CD8-positive, alpha-beta memory T cell (primary cell): ENCODE results near the gene NTM. TPM values are rescaled to one million over a fixed set of nuclear protein-coding genes. Genes with fewer than 3 reads are reported as not detected.

Experiments used
- CTCF ChIA-PET: fragments of 350-600 bp; sonication (Branson Sonifier 250); formaldehyde crosslinking; loops from one replicate; lab custom pipeline; 2021; ENCODE audit warnings: antibody characterized with exemption; lab: Charles Lee
- POLR2A ChIA-PET: fragments of 350-600 bp; sonication (Branson Sonifier 250); formaldehyde crosslinking; loops from one replicate; lab custom pipeline; 2021; ENCODE audit warnings: antibody characterized with exemption; lab: Charles Lee
- DNase-seq, 5 donors: peaks; one replicate each; pipeline versions ENCODE4 v3.0.0 to v3.0.0-alpha.2; 2020 to 2022; ENCODE audit warnings: mixed read lengths in 1 of 5
- H3K27ac ChIP-seq: one replicate; pipeline ENCODE4 v1.7.0; 2013; ENCODE audit warnings: low read depth, mild to moderate bottlenecking, low read length, moderate library complexity
- H3K27me3 ChIP-seq: 2 replicates; pipeline ENCODE4 v1.7.0; 2013; ENCODE audit warnings: low read length, mild to moderate bottlenecking; ENCODE audit not compliant: insufficient read depth, poor library complexity, severe bottlenecking
- H3K36me3 ChIP-seq: 2 replicates; pipeline ENCODE4 v1.7.0; 2013; ENCODE audit warnings: mild to moderate bottlenecking, low read length, moderate library complexity; ENCODE audit not compliant: insufficient read depth
- H3K4me1 ChIP-seq: 2 replicates; pipeline ENCODE4 v1.7.0; 2013; ENCODE audit warnings: mild to moderate bottlenecking, low read length, moderate library complexity; ENCODE audit not compliant: insufficient read depth
- H3K4me3 ChIP-seq: 2 replicates; pipeline ENCODE4 v1.7.0; 2013; ENCODE audit warnings: mild to moderate bottlenecking, low read length
- H3K9me3 ChIP-seq: 2 replicates; pipeline ENCODE4 v1.7.0; 2013; ENCODE audit warnings: mild to moderate bottlenecking, low read length
- H3K27ac Mint-ChIP-seq, 8 donors: one replicate each; pipeline ENCODE4 v1.8.0; 2020 to 2021; ENCODE audit warnings: mixed read lengths in 8 of 8, mild to moderate bottlenecking in 6 of 8, inconsistent platforms in 3 of 8, moderate library complexity in 3 of 8
- H3K27me3 Mint-ChIP-seq, 2 donors: one replicate each; pipeline ENCODE4 v1.8.0; 2020 to 2021; ENCODE audit warnings: mixed read lengths in 2 of 2, mild to moderate bottlenecking in 1 of 2, moderate library complexity in 1 of 2
- H3K36me3 Mint-ChIP-seq, 3 donors: one replicate each; pipeline ENCODE4 v1.8.0; 2020 to 2021; ENCODE audit warnings: mixed read lengths in 3 of 3, inconsistent platforms in 1 of 3, mild to moderate bottlenecking in 1 of 3
- H3K4me1 Mint-ChIP-seq, 3 donors: one replicate each; pipeline ENCODE4 v1.8.0; 2020 to 2021; ENCODE audit warnings: mixed read lengths in 3 of 3, inconsistent platforms in 1 of 3, mild to moderate bottlenecking in 1 of 3
- H3K4me3 Mint-ChIP-seq, 7 donors: one replicate each; pipeline ENCODE4 v1.8.0; 2020 to 2021; ENCODE audit warnings: mixed read lengths in 7 of 7, mild to moderate bottlenecking in 6 of 7, moderate library complexity in 4 of 7, inconsistent platforms in 2 of 7
- H3K9me3 Mint-ChIP-seq, 5 donors: one replicate each; pipeline ENCODE4 v1.8.0; 2020 to 2022; ENCODE audit warnings: mixed read lengths in 5 of 5, mild to moderate bottlenecking in 3 of 5, moderate library complexity in 2 of 5, inconsistent platforms in 1 of 5
- polyA plus RNA-seq: library from polyadenylated mRNA; unstranded; fragments of 300-500 nt; fragmentation: Illumina TruSeq; gene quantifications from one replicate; pipeline ENCODE4 v1.2.3, GENCODE V29; 2021
- total RNA-seq, 2 experiments: library from RNA; stranded (reverse); gene quantifications; one replicate each; pipeline ENCODE4 v1.2.3, GENCODE V29; 2021

Gene NTM
- total and polyA plus RNA-seq, 3 experiments from 2014 or later: not detected

DNA sequence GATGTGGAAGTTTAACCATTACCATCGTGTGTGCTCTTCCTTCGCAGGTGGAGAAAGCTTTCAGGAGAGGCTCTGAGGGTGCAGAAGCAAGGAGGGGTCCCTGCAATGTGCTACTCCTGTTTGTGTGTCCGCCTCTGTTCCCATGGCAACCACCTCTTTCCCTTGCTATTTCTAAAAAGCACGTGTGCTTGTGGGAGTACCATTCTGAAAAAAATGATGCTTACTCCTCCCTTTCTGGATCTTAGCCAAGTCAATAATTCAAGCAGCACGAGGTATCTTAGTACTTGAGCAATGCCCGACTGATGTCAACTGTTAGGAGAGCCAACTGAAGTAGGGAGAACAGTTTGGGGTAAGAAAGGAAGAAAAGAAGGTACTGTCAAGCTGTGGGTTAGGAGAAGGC, 628.7 kb downstream of the NTM start:
- peaks cover 7 to 10% (median 8%) of the 10 kb centered on the region in 5 donors for H3K9me3 Mint-ChIP-seq
- H3K27ac Mint-ChIP-seq: no peak overlapping the region
- DNase-seq: no peak
- Histone ChIP-seq H3K27ac (no peak overlapping the region), H3K27me3 (no peaks in the 10 kb centered on the region), H3K36me3 (no peaks in the 10 kb centered on the region), H3K4me3 (no peak overlapping the region), H3K9me3 (no peaks in the 10 kb centered on the region), H3K4me1 (no peaks in the 10 kb centered on the region)
- H3K36me3 Mint-ChIP-seq: no peaks in the 10 kb centered on the region
- no peaks in the 10 kb centered on the region for H3K27me3 Mint-ChIP-seq
- no peaks in the 10 kb centered on the region for H3K4me1 Mint-ChIP-seq
- no peak overlapping the region for H3K4me3 Mint-ChIP-seq
- ChIA-PET POLR2A (no interaction called here), CTCF (no interaction called here)

DNA sequence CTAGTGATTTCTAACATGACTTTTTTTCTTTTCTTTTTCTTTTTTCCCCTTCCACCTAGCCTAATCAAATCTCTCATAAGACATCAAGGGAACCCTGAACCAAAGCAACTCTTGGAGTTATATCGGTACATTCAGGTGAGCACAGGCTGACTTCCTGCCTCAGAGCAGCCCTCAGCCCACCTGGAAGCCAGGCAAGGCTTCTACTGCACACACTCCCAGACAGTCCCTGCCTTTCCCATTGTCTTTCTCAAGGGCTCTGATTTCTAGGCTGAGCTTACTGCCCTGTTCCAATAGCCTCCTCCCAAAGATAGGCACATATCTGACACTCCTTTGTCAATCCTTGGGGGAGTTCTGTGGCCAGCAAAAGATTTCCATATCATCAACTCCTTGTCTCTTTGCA, 629.5 kb downstream of the NTM start:
- Mint-ChIP-seq H3K36me3 (no peaks in the 10 kb centered on the region), H3K4me3 (no peak overlapping the region), H3K27me3 (no peaks in the 10 kb centered on the region), H3K27ac (no peak overlapping the region), H3K9me3 (peaks cover 7 to 10% (median 8%) of the 10 kb centered on the region in 5 donors), H3K4me1 (no peaks in the 10 kb centered on the region)
- no peaks in the 10 kb centered on the region for H3K36me3 ChIP-seq
- DNase-seq: no peak
- CTCF ChIA-PET: no interaction called here
- H3K27me3 ChIP-seq: no peaks in the 10 kb centered on the region
- H3K4me1 ChIP-seq: no peaks in the 10 kb centered on the region
- no peaks in the 10 kb centered on the region for H3K9me3 ChIP-seq
- no peak overlapping the region for H3K27ac ChIP-seq
- H3K4me3 ChIP-seq: no peak overlapping the region
- POLR2A ChIA-PET: no interaction called here

DNA sequence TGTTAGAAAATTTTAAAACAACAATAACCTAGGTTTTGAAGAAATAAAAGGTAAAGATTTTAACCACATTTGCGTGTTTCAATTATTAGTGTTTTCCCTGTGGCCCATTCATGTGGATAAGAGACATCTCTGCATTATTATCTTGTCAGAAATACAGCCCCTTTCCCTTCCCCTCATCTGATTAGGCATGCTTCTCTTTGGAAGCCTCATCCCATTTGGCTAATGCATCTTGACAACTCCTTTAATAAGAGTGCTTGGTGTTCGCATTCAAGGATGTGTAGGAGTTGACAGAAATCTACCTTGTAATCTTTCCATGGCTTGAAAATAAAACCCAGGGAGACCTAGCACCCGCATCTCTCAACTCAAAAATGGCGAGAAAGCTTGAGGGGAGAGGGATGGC, 635.5 kb downstream of the NTM start:
- DNase-seq: no peak
- Mint-ChIP-seq H3K27ac (no peak overlapping the region), H3K27me3 (no peaks in the 10 kb centered on the region)

DNA sequence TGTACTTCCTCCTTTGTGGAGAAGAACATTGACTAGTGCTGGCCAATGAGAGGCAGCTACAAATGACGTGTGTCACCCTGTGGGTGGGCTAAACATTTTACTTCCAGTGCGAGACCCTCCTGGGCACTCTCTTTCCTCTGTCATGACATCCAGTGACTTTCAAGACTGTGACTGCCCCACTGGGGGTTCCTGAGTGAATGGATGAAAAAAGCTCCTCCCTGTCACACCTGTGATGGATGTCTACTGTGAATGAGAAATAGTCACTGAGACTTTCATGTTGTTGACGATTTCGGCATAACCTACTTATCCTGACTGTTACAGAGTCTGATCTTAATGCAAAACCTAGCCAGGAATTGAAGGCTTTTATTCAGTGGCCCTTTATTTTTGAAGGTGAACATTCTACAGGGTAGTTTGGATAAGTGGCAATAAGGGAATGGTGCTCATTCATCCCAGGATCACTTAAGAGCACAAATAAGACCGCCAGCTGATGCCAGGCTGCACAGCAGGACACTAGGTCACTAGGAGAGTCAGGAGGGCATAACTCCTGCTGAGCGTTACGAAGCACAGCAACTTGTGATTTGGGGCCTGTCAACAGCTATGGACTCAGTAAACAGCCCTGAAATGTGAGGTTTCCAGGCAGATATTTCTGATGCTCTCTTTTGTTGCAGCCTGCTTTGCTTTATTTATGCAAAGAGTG, 636.6 kb downstream of the NTM start:
- Mint-ChIP-seq H3K4me1 (no peaks in the 10 kb centered on the region), H3K27ac (no peak overlapping the region), H3K4me3 (no peak overlapping the region), H3K36me3 (no peaks in the 10 kb centered on the region), H3K27me3 (no peaks in the 10 kb centered on the region), H3K9me3 (peaks cover 0 to 11% (median 2%) of the 10 kb centered on the region in 5 donors)
- Histone ChIP-seq H3K4me3 (no peak overlapping the region), H3K27me3 (no peaks in the 10 kb centered on the region), H3K9me3 (no peaks in the 10 kb centered on the region), H3K4me1 (no peaks in the 10 kb centered on the region), H3K36me3 (no peaks in the 10 kb centered on the region), H3K27ac (no peak overlapping the region)
- CTCF ChIA-PET: no interaction called here
- DNase-seq: no peak
- POLR2A ChIA-PET: no interaction called here

More for the DNA sequence above, 635.5 kb downstream of the NTM start:
- CTCF ChIA-PET: no interaction called here
- Mint-ChIP-seq H3K9me3 (peaks cover 0 to 11% (median 2%) of the 10 kb centered on the region in 5 donors), H3K4me1 (no peaks in the 10 kb centered on the region), H3K36me3 (no peaks in the 10 kb centered on the region), H3K4me3 (no peak overlapping the region)
- no peaks in the 10 kb centered on the region for H3K4me1 ChIP-seq
- no peak overlapping the region for H3K27ac ChIP-seq
- no peaks in the 10 kb centered on the region for H3K27me3 ChIP-seq
- no peaks in the 10 kb centered on the region for H3K36me3 ChIP-seq
- H3K4me3 ChIP-seq: no peak overlapping the region
- POLR2A ChIA-PET: no interaction called here
- no peaks in the 10 kb centered on the region for H3K9me3 ChIP-seq

DNA sequence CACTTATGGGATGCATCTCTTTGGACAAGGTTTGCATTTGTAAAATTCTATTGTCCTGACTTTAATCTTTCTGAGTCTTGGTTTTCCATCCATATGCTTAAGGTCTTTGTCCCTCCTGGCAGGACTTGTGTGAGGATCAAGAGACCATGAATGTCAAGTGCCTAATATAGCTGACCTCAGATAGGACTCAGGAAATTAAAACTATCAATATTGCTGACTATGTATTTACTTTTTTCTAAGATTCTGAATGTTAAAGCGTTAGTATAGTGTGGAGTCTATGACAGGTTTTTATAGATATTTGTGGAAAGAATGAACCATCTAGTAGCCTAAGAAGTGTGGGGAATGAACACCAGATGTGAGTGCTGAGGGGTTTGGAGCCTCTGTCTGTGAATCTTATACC, 637.8 kb downstream of the NTM start:
- Mint-ChIP-seq H3K9me3 (peaks cover 0 to 11% (median 4%) of the 10 kb centered on the region in 5 donors), H3K36me3 (no peaks in the 10 kb centered on the region), H3K4me3 (no peak overlapping the region), H3K27me3 (no peaks in the 10 kb centered on the region), H3K27ac (no peak overlapping the region), H3K4me1 (no peaks in the 10 kb centered on the region)
- Histone ChIP-seq H3K4me3 (no peak overlapping the region), H3K36me3 (no peaks in the 10 kb centered on the region), H3K9me3 (no peaks in the 10 kb centered on the region), H3K27me3 (no peaks in the 10 kb centered on the region), H3K27ac (no peak overlapping the region), H3K4me1 (no peaks in the 10 kb centered on the region)
- no peak for DNase-seq
- ChIA-PET CTCF (no interaction called here), POLR2A (no interaction called here)

DNA sequence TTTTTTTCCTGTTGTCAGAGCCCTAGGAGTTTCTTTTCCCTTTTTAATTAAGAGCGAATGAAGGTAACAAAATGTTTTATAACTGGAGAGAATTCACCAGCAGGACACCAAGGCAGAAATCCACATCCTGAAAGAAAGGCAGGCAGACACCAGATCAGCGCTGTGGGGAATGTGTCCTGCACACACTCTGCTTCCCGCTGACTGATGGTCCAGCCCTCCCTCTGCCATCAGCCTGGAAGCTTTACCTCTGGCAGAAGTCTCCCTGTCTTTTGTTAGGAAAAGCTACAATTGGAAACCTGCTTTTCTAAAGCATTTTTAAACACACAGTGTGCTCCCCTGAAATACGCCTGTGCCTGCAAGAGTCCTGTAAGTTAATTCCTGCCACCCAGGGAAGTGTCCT, 638.5 kb downstream of the NTM start:
- Histone ChIP-seq H3K36me3 (no peaks in the 10 kb centered on the region), H3K4me3 (no peak overlapping the region), H3K27me3 (no peaks in the 10 kb centered on the region), H3K9me3 (no peaks in the 10 kb centered on the region), H3K27ac (no peak overlapping the region), H3K4me1 (no peaks in the 10 kb centered on the region)
- no peak for DNase-seq
- ChIA-PET POLR2A (no interaction called here), CTCF (no interaction called here)
- no peaks in the 10 kb centered on the region for H3K27me3 Mint-ChIP-seq
- H3K36me3 Mint-ChIP-seq: no peaks in the 10 kb centered on the region
- H3K27ac Mint-ChIP-seq: no peak overlapping the region
- no peaks in the 10 kb centered on the region for H3K4me1 Mint-ChIP-seq
- H3K9me3 Mint-ChIP-seq: peaks cover 0 to 11% (median 4%) of the 10 kb centered on the region in 5 donors
- H3K4me3 Mint-ChIP-seq: no peak overlapping the region

DNA sequence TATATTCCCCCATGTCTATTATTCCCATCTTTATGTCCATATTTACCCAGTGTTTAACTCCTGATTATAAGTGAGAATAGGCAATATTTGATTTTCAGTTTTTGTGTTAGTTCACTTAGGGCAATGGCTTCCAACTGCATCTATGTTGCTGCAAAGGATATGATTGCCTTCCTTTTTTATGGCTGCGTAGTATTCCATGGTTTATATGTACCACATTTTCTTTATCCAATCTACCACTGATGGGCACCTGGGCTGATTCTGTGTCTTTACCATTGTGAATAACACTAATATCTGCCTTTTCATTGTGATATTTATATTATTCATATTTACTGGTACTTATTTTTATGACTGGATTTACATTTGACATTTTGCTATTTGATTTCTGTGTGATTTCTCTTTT, 649.6 kb downstream of the NTM start:
- CTCF ChIA-PET: no interaction called here
- H3K36me3 ChIP-seq: no peaks in the 10 kb centered on the region
- no peaks in the 10 kb centered on the region for H3K4me1 Mint-ChIP-seq
- H3K9me3 Mint-ChIP-seq: peaks cover 4 to 19% (median 12%) of the 10 kb centered on the region in 5 donors
- no peak overlapping the region for H3K4me3 ChIP-seq
- H3K4me3 Mint-ChIP-seq: no peak overlapping the region
- no peaks in the 10 kb centered on the region for H3K36me3 Mint-ChIP-seq
- no peaks in the 10 kb centered on the region for H3K4me1 ChIP-seq
- no peak overlapping the region for H3K27ac ChIP-seq
- H3K27ac Mint-ChIP-seq: no peak overlapping the region
- peaks cover 0 to 1% of the 10 kb centered on the region in 2 donors for H3K27me3 Mint-ChIP-seq
- H3K9me3 ChIP-seq: no peaks in the 10 kb centered on the region
- no peak for DNase-seq
- POLR2A ChIA-PET: no interaction called here
- no peaks in the 10 kb centered on the region for H3K27me3 ChIP-seq

DNA sequence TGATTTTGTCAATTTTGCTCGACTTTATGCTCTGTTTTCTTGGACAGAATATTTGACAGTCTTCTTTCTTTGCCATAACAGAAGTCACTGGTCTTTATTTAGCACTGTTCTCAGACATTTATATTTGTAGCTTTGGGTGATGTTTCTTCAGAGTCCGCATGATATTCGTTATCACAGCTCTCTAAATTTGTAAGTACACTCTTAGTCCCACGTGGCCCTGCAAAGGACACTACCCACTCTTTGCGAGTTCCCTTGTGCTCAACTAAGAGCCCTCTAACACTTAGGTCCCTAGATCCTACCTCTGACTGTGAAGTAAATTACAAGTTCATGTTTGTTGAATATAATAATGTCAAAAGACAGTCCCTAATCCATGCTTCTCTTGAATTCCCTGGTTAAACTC, 651.9 kb downstream of the NTM start:
- ChIA-PET CTCF (no interaction called here), POLR2A (no interaction called here)
- Mint-ChIP-seq H3K36me3 (no peaks in the 10 kb centered on the region), H3K27ac (no peak overlapping the region), H3K4me3 (no peak overlapping the region), H3K9me3 (peaks cover 4 to 19% (median 13%) of the 10 kb centered on the region in 5 donors), H3K4me1 (no peaks in the 10 kb centered on the region), H3K27me3 (peaks cover 0 to 1% of the 10 kb centered on the region in 2 donors)
- no peak for DNase-seq
- Histone ChIP-seq H3K4me1 (no peaks in the 10 kb centered on the region), H3K27me3 (no peaks in the 10 kb centered on the region), H3K27ac (no peak overlapping the region), H3K36me3 (no peaks in the 10 kb centered on the region), H3K9me3 (no peaks in the 10 kb centered on the region), H3K4me3 (no peak overlapping the region)
